PC-9 (cell line): ENCODE data around the gene ADAM17. TPM values are rescaled to one million over a fixed set of nuclear protein-coding genes. Genes with fewer than 3 reads are reported as not detected.

Experiments used
- BruUV-seq: library from RNA; stranded (reverse); fragments of 400-500 nt; replicated peaks from 2 replicates; lab custom pipeline; 2021; lab: Mats Ljungman, UMichigan
- CTCF ChIA-PET: fragments of 300-600 bp; sonication (Branson Sonifier 250); formaldehyde crosslinking; loops from one replicate; lab custom pipeline; 2022; ENCODE audit warnings: antibody characterized with exemption; lab: Charles Lee
- POLR2A ChIA-PET: fragments of 300-600 bp; sonication (Branson Sonifier 250); formaldehyde crosslinking; loops from one replicate; lab custom pipeline; 2022; ENCODE audit warnings: antibody characterized with exemption; ENCODE audit not compliant: unreplicated experiment; lab: Charles Lee
- DNase-seq, 2 experiments: peaks; one replicate each; pipeline versions ENCODE4 v3.0.0 to v3.0.0-alpha.2; 2015 to 2022; ENCODE audit warnings: mixed read lengths in 1 of 2
- H2AFZ ChIP-seq: fragments of 200-600 bp; sonication (generic); 2 replicates; pipeline ENCODE4 v1.8.1; 2017; ENCODE audit warnings: antibody characterized with exemption
- H3F3A ChIP-seq: fragments of 200-600 bp; sonication (generic); 2 replicates; pipeline ENCODE4 v1.8.1; 2017; ENCODE audit warnings: antibody characterized with exemption, mild to moderate bottlenecking, low read depth; ENCODE audit not compliant: insufficient read depth
- H3K27ac ChIP-seq: fragments of 200-600 bp; sonication (generic); 2 replicates; pipeline ENCODE4 v1.6.1; 2016; ENCODE audit warnings: mixed run types
- H3K27me3 ChIP-seq: fragments of 200-600 bp; sonication (generic); 2 replicates; pipeline ENCODE4 v1.6.1; 2016; ENCODE audit warnings: low read depth, mixed run types; ENCODE audit not compliant: insufficient read depth
- H3K36me3 ChIP-seq: fragments of 200-600 bp; sonication (generic); 2 replicates; pipeline ENCODE4 v1.6.1; 2016; ENCODE audit warnings: low read depth, mixed run types
- H3K4me1 ChIP-seq: fragments of 200-600 bp; sonication (generic); replicated peaks from 2 replicates; pipeline ENCODE4 v1.6.1; 2016; ENCODE audit warnings: mixed run types; ENCODE audit not compliant: insufficient read depth
- H3K4me2 ChIP-seq: fragments of 200-600 bp; sonication (generic); 2 replicates; pipeline ENCODE4 v1.6.1; 2017; ENCODE audit warnings: mixed run types
- H3K4me3 ChIP-seq: fragments of 200-600 bp; sonication (generic); 2 replicates; pipeline ENCODE4 v1.6.1; 2016; ENCODE audit warnings: mixed run types
- H3K79me2 ChIP-seq: fragments of 200-600 bp; sonication (generic); 2 replicates; pipeline ENCODE4 v1.6.1; 2017; ENCODE audit warnings: low read depth, mixed run types
- H3K9me2 ChIP-seq: fragments of 200-600 bp; sonication (generic); 2 replicates; pipeline ENCODE4 v1.8.1; 2017; ENCODE audit warnings: mild to moderate bottlenecking; ENCODE audit not compliant: insufficient read depth
- H3K9me3 ChIP-seq: fragments of 200-600 bp; sonication (generic); 2 replicates; pipeline ENCODE4 v1.8.1; 2016; ENCODE audit warnings: low read depth; ENCODE audit not compliant: insufficient read depth
- H4K20me1 ChIP-seq: fragments of 200-600 bp; sonication (generic); 2 replicates; pipeline ENCODE4 v1.8.1; 2017; ENCODE audit not compliant: insufficient read depth
- CTCF ChIP-seq: fragments of 200-600 bp; sonication (generic); conservative IDR thresholded peaks from 2 replicates; pipeline ENCODE4 v1.6.1; 2017; ENCODE audit warnings: mixed run types, antibody characterized with exemption, mild to moderate bottlenecking, moderate library complexity
- EZH2 ChIP-seq: fragments of 200-600 bp; sonication (generic); IDR thresholded peaks from 2 replicates; pipeline ENCODE4 v1.8.0; 2017; ENCODE audit warnings: antibody characterized with exemption, low read depth
- intact Hi-C: fragments of 100-400 bp; cut with micrococcal nuclease; formaldehyde crosslinking; loops from one replicate; pipeline ENCODE4 v1.10.0; 2022; ENCODE audit not compliant: unreplicated experiment
- total RNA-seq: library from RNA; stranded (reverse); gene quantifications from 2 replicates; pipeline ENCODE4 v1.2.3, GENCODE V29; 2021

Gene ADAM17
- total RNA-seq, 1 experiment from 2014 or later, result 65.0 TPM

GRCh38 chr2:9549420-9549819 is 6.2 kb downstream of the ADAM17 start:
- Histone ChIP-seq H3K4me3 (no peak overlapping the region), H3K4me2 (peak overlapping the region; percentile 37), H3K36me3 (peaks cover 9% of the 10 kb centered on the region), H3K79me2 (peaks cover 100% of the 10 kb centered on the region), H4K20me1 (peaks cover 58% of the 10 kb centered on the region), H3K9me2 (no peaks in the 10 kb centered on the region), H3K27me3 (no peaks in the 10 kb centered on the region), H2AFZ (no peak overlapping the region), H3K9me3 (no peaks in the 10 kb centered on the region), H3K27ac (peak overlapping the region; percentile 96), H3F3A (peaks cover 34% of the 10 kb centered on the region), H3K4me1 (peaks cover 60% of the 10 kb centered on the region)
- intact Hi-C loops, result no loop called here
- no TSS peak for BruUV-seq
- DNase-seq, result no peak
- CTCF ChIA-PET, result no interaction called here
- POLR2A ChIA-PET, result interaction anchor here (0.6 kb wide), 2 partner anchors 31 to 545 kb away, joined by 4 to 25 read pairs; no protein-coding TSS in a partner anchor
- TF ChIP-seq EZH2 (no peak), CTCF (no peak)

GRCh38 chr2:9548506-9548905 is 7.1 kb downstream of the ADAM17 start:
- ChIA-PET POLR2A (no interaction called here), CTCF (no interaction called here)
- H3K4me1 ChIP-seq, result peaks cover 51% of the 10 kb centered on the region
- peaks cover 12% of the 10 kb centered on the region for H3K36me3 ChIP-seq
- TF ChIP-seq CTCF (no peak), EZH2 (no peak)
- no TSS peak for BruUV-seq
- H3K27me3 ChIP-seq, result no peaks in the 10 kb centered on the region
- H3K4me3 ChIP-seq, result no peak overlapping the region
- H3K27ac ChIP-seq, result peak overlapping the region; percentile 12; the same call in 1 of the 2 replicates
- H2AFZ ChIP-seq, result no peak overlapping the region
- H3F3A ChIP-seq, result peaks cover 25% of the 10 kb centered on the region
- no peaks in the 10 kb centered on the region for H3K9me2 ChIP-seq
- peaks cover 67% of the 10 kb centered on the region for H4K20me1 ChIP-seq
- no peak for DNase-seq
- intact Hi-C loops, result no loop called here
- peaks cover 100% of the 10 kb centered on the region for H3K79me2 ChIP-seq
- no peak overlapping the region for H3K4me2 ChIP-seq
- H3K9me3 ChIP-seq, result no peaks in the 10 kb centered on the region

DNA sequence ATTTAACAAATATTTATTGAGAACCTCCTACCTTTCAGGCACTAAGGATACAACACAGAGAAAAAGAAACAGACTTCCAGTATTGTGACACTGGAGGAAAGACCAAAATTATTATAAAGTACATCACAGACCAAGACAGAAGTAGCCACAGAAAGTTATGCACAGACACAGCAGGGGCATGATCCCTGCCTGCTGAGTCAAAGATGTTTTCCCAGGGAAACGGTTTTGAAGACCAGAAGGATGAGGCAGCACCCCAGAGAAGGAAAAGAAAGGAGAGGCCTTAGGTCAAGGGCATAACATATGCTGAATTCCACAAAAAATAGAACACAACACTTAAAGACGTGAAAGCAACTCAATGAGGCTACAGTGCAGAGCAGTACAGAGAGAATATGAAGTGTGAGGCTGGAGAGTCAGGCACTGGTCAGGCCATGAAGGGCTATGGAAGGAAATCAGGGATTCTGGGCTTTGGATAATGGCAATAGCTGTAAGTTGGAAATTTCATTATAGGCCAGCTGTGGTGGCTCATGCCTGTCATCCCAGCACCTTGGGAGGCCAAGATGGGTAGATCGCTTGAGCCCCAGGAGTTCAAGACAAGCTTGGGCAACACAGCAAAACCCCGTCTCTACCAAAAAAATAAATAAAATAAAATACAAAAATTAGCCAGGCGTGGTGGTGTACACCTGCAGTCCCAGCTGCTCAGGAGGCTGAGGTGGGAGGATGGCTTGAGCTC is 8.2 kb downstream of the ADAM17 start:
- no peak for TF ChIP-seq CTCF
- no peak for TF ChIP-seq EZH2
- Histone ChIP-seq H3K36me3 (peaks cover 21% of the 10 kb centered on the region), H3K4me3 (no peak overlapping the region), H3F3A (peaks cover 16% of the 10 kb centered on the region), H4K20me1 (peaks cover 77% of the 10 kb centered on the region), H3K4me1 (peaks cover 40% of the 10 kb centered on the region), H3K27ac (no peak overlapping the region), H3K79me2 (peaks cover 100% of the 10 kb centered on the region), H2AFZ (no peak overlapping the region), H3K27me3 (no peaks in the 10 kb centered on the region), H3K9me3 (no peaks in the 10 kb centered on the region), H3K4me2 (no peak overlapping the region), H3K9me2 (no peaks in the 10 kb centered on the region)
- ChIA-PET CTCF (no interaction called here), POLR2A (no interaction called here)
- BruUV-seq, result no TSS peak
- no peak for DNase-seq
- intact Hi-C loops, result no loop called here
